Osteocyte (in vitro differentiated cells): ENCODE results near the gene DYNLL1. TPM values are rescaled to one million over a fixed set of nuclear protein-coding genes. Genes with fewer than 3 reads are reported as not detected.
A peak's percentile ranks its signal among the peaks of the same experiment; 100 is the strongest.
"Not testable (repeated sequence)": the region's sequence is repeated elsewhere in the genome, so short reads cannot be mapped to it uniquely, and the experiment has no call there.

Experiments
- DNase-seq: peaks from one replicate; pipeline ENCODE4 v3.0.0; 2021; ENCODE audit warnings: mixed read lengths; ENCODE audit not compliant: unreplicated experiment; ENCODE audit errors: extremely low spot score
- H3K27ac Mint-ChIP-seq: one replicate; pipeline ENCODE4 v1.8.0; 2021; ENCODE audit warnings: mild to moderate bottlenecking, mixed read lengths; ENCODE audit not compliant: unreplicated experiment
- H3K27me3 Mint-ChIP-seq: one replicate; pipeline ENCODE4 v1.8.0; 2021; ENCODE audit warnings: mixed read lengths; ENCODE audit not compliant: unreplicated experiment
- H3K36me3 Mint-ChIP-seq: one replicate; pipeline ENCODE4 v1.8.0; 2021; ENCODE audit warnings: mixed read lengths; ENCODE audit not compliant: unreplicated experiment
- H3K4me1 Mint-ChIP-seq: one replicate; pipeline ENCODE4 v1.8.0; 2021; ENCODE audit warnings: mixed read lengths; ENCODE audit not compliant: unreplicated experiment
- H3K4me3 Mint-ChIP-seq: one replicate; pipeline ENCODE4 v1.8.0; 2021; ENCODE audit warnings: mild to moderate bottlenecking, moderate library complexity, mixed read lengths; ENCODE audit not compliant: unreplicated experiment
- H3K9me3 Mint-ChIP-seq: one replicate; pipeline ENCODE4 v1.8.0; 2021; ENCODE audit warnings: mixed read lengths; ENCODE audit not compliant: unreplicated experiment
- CTCF ChIP-seq: fragments of 200-600 bp; sonication (generic); IDR thresholded peaks from 2 replicates; pipeline ENCODE4 v1.5.0; 2021; ENCODE audit warnings: antibody characterized with exemption, mild to moderate bottlenecking, moderate library complexity
- total RNA-seq: library from RNA; stranded (reverse); gene quantifications from 2 replicates; pipeline ENCODE4 v1.2.1, GENCODE V29; 2021

The DYNLL1 gene
- total RNA-seq, 1 donor from 2014 or later: 325 TPM

GRCh38 chr12:120515496-120515895, 19.6 kb downstream of the DYNLL1 start:
- Mint-ChIP-seq H3K36me3 (peaks cover 11% of the 10 kb centered on the region), H3K4me1 (no peaks in the 10 kb centered on the region), H3K9me3 (no peaks in the 10 kb centered on the region), H3K4me3 (no peak overlapping the region), H3K27me3 (no peaks in the 10 kb centered on the region), H3K27ac (no peak overlapping the region)
- DNase-seq: no peak
- no peak for TF ChIP-seq CTCF

- peaks cover 10% of the 10 kb centered on the region for H3K36me3 Mint-ChIP-seq
Measured at GRCh38 chr12:120519324-120519723, 23.4 kb downstream of the DYNLL1 start.

GRCh38 chr12:120522568-120522967, 26.7 kb downstream of the DYNLL1 start:
- no peak overlapping the region for H3K27ac Mint-ChIP-seq
- DNase-seq: no peak
- H3K4me3 Mint-ChIP-seq: no peak overlapping the region
- peaks cover 5% of the 10 kb centered on the region for H3K36me3 Mint-ChIP-seq
- no peaks in the 10 kb centered on the region for H3K9me3 Mint-ChIP-seq
- H3K4me1 Mint-ChIP-seq: peaks cover 4% of the 10 kb centered on the region
- no peak for TF ChIP-seq CTCF
- H3K27me3 Mint-ChIP-seq: no peaks in the 10 kb centered on the region

More at GRCh38 chr12:120519324-120519723, 23.4 kb downstream of the DYNLL1 start:
- H3K4me1 Mint-ChIP-seq, DNase-seq, H3K9me3 Mint-ChIP-seq, H3K27me3 Mint-ChIP-seq, H3K4me3 Mint-ChIP-seq, H3K27ac Mint-ChIP-seq: not testable (repeated sequence)

GRCh38 chr12:120528861-120529525, 33.1 kb downstream of the DYNLL1 start, which contains the start of gene COQ5:
Gene COQ5, minus strand, starts transcription at chr12:120529158. Its CDS starts 17 bp downstream, at chr12:120529141.
- Mint-ChIP-seq H3K36me3 (no peaks in the 10 kb centered on the region), H3K4me1 (peaks cover 24% of the 10 kb centered on the region), H3K4me3 (peak within 1 kb of the TSS; percentile 100), H3K27me3 (no peaks in the 10 kb centered on the region), H3K9me3 (no peaks in the 10 kb centered on the region), H3K27ac (peak within 1 kb of the TSS; percentile 100)
- DNase-seq: peak; percentile 94
- no peak for TF ChIP-seq CTCF

- no peaks in the 10 kb centered on the region for H3K27me3 Mint-ChIP-seq
- no peaks in the 10 kb centered on the region for H3K36me3 Mint-ChIP-seq
- no peak for DNase-seq
- H3K9me3 Mint-ChIP-seq: no peaks in the 10 kb centered on the region
- H3K27ac Mint-ChIP-seq: peak overlapping the region; percentile 100
- H3K4me1 Mint-ChIP-seq: peaks cover 26% of the 10 kb centered on the region
- TF ChIP-seq CTCF: no peak
- H3K4me3 Mint-ChIP-seq: peak overlapping the region; percentile 100
Measured at GRCh38 chr12:120529641-120530417, 33.9 kb downstream of the DYNLL1 start.

GRCh38 chr12:120530418-120530761, 34.5 kb downstream of the DYNLL1 start:
- DNase-seq, H3K36me3 Mint-ChIP-seq, H3K9me3 Mint-ChIP-seq, H3K4me3 Mint-ChIP-seq, H3K27me3 Mint-ChIP-seq: not testable (repeated sequence)
- peaks cover 29% of the 10 kb centered on the region for H3K4me1 Mint-ChIP-seq
- peak overlapping the region; percentile 100 for H3K27ac Mint-ChIP-seq
